IMR-90 (cell line): ENCODE data around the gene ZNF407. TPM values are rescaled to one million over a fixed set of nuclear protein-coding genes. Genes with fewer than 3 reads are reported as not detected.

Experiments
- ATAC-seq: fragments of 200-7000 bp; cut with Tn5 transposase; 2 replicates; pipeline ENCODE4 v1.9.1; 2020; ENCODE audit warnings: low read depth, mild to moderate bottlenecking, moderate library complexity
- BruUV-seq: library from RNA; stranded (reverse); fragments of 400-500 nt; replicated peaks from 2 replicates; lab custom pipeline; 2021; lab: Mats Ljungman, UMichigan
- CTCF ChIA-PET: fragments of 300-600 bp; formaldehyde crosslinking; extraction: SDS; loops from one replicate; lab custom pipeline; 2021; ENCODE audit warnings: antibody characterized with exemption; lab: Yijun Ruan, JAX
- POLR2A ChIA-PET: fragments of 300-600 bp; sonication (Branson Sonifier 250); formaldehyde crosslinking; loops from one replicate; lab custom pipeline; 2022; ENCODE audit warnings: antibody characterized with exemption; ENCODE audit not compliant: unreplicated experiment; lab: Charles Lee
- DNase-seq: peaks from one replicate; pipeline ENCODE4 v3.0.0; 2013
- H2AFZ ChIP-seq: replicated peaks from 2 replicates; pipeline ENCODE3; 2013; ENCODE audit warnings: low read length, mild to moderate bottlenecking; ENCODE audit not compliant: poor library complexity
- H2AK5ac ChIP-seq: 2 replicates; pipeline ENCODE4 v1.6.1; 2013; ENCODE audit warnings: low read depth, low read length, inconsistent platforms
- H2AK9ac ChIP-seq: replicated peaks from 2 replicates; pipeline ENCODE3; 2013; ENCODE audit warnings: mild to moderate bottlenecking, low read depth, low read length, moderate library complexity; ENCODE audit not compliant: poor library complexity
- H2BK120ac ChIP-seq: 2 replicates; pipeline ENCODE4 v1.6.1; 2013; ENCODE audit warnings: low read depth, low read length, inconsistent platforms
- H2BK15ac ChIP-seq: 3 replicates; pipeline ENCODE4 v1.6.1; 2013; ENCODE audit warnings: low read depth, low read length, inconsistent platforms
- H2BK20ac ChIP-seq: 2 replicates; pipeline ENCODE4 v1.6.1; 2013; ENCODE audit warnings: low read depth, mild to moderate bottlenecking, inconsistent platforms, low read length, moderate library complexity
- H2BK5ac ChIP-seq: 2 replicates; pipeline ENCODE4 v1.6.1; 2013; ENCODE audit warnings: mild to moderate bottlenecking, low read depth, low read length, inconsistent platforms; ENCODE audit not compliant: poor library complexity, severe bottlenecking
- H3K14ac ChIP-seq: replicated peaks from 2 replicates; pipeline ENCODE4 v1.6.1; 2013; ENCODE audit warnings: low read depth, low read length, inconsistent platforms
- H3K18ac ChIP-seq: 2 replicates; pipeline ENCODE4 v1.6.1; 2013; ENCODE audit warnings: low read depth, low read length, control low read depth
- H3K23ac ChIP-seq: 2 replicates; pipeline ENCODE4 v1.6.1; 2013; ENCODE audit warnings: low read depth, low read length, inconsistent platforms
- H3K27ac ChIP-seq: 2 replicates; pipeline ENCODE4 v1.5.1; 2013; ENCODE audit warnings: mild to moderate bottlenecking, control low read depth, low read length; ENCODE audit not compliant: insufficient read depth
- H3K27me3 ChIP-seq: 2 replicates; pipeline ENCODE4 v1.6.1; 2013; ENCODE audit warnings: low read length; ENCODE audit not compliant: control insufficient read depth, insufficient read depth
- H3K36me3 ChIP-seq: 2 replicates; pipeline ENCODE4 v1.6.1; 2013; ENCODE audit warnings: low read length, mixed read lengths; ENCODE audit not compliant: control insufficient read depth, insufficient read depth
- H3K4ac ChIP-seq: 2 replicates; pipeline ENCODE4 v1.6.1; 2013; ENCODE audit warnings: low read depth, low read length, inconsistent platforms
- H3K4me1 ChIP-seq: 2 replicates; pipeline ENCODE4 v1.6.1; 2013; ENCODE audit warnings: low read length, mixed read lengths; ENCODE audit not compliant: control insufficient read depth, insufficient read depth
- H3K4me2 ChIP-seq: 2 replicates; pipeline ENCODE4 v1.6.1; 2013; ENCODE audit warnings: low read depth, mild to moderate bottlenecking, control low read depth, low read length, moderate library complexity
- H3K4me3 ChIP-seq: 2 replicates; pipeline ENCODE4 v1.5.1; 2013; ENCODE audit warnings: low read depth, mild to moderate bottlenecking, control low read depth, low read length, moderate library complexity; ENCODE audit not compliant: insufficient read depth
- H3K56ac ChIP-seq: 2 replicates; pipeline ENCODE4 v1.6.1; 2013; ENCODE audit warnings: low read length, inconsistent platforms; ENCODE audit not compliant: insufficient read depth; ENCODE audit errors: extremely low read depth
- H3K79me1 ChIP-seq, 2 experiments: 2 replicates each; pipeline ENCODE4 v1.6.1; 2013; ENCODE audit warnings: low read length in 2 of 2, inconsistent platforms in 1 of 2, low read depth in 1 of 2
- H3K9ac ChIP-seq: 2 replicates; pipeline ENCODE4 v1.6.1; 2013; ENCODE audit warnings: low read depth, low read length, control low read depth
- H3K9me1 ChIP-seq: 2 replicates; pipeline ENCODE4 v1.6.1; 2013; ENCODE audit warnings: low read length, inconsistent platforms; ENCODE audit not compliant: insufficient read depth
- H3K9me3 ChIP-seq: 2 replicates; pipeline ENCODE4 v1.6.1; 2013; ENCODE audit warnings: low read length; ENCODE audit not compliant: control insufficient read depth, insufficient read depth
- H4K20me1 ChIP-seq: 2 replicates; pipeline ENCODE4 v1.6.1; 2013; ENCODE audit warnings: low read length, inconsistent platforms; ENCODE audit not compliant: insufficient read depth
- H4K5ac ChIP-seq: 2 replicates; pipeline ENCODE4 v1.6.1; 2013; ENCODE audit warnings: mild to moderate bottlenecking, low read depth, low read length, control low read depth
- H4K8ac ChIP-seq, 2 experiments: 2 replicates each; pipeline ENCODE4 v1.6.1; 2013; ENCODE audit warnings: low read depth in 2 of 2, low read length in 2 of 2, control low read depth in 1 of 2, inconsistent platforms in 1 of 2
- H4K91ac ChIP-seq: 2 replicates; pipeline ENCODE4 v1.6.1; 2013; ENCODE audit warnings: low read depth, low read length, inconsistent platforms; ENCODE audit not compliant: insufficient read depth
- CHD1 ChIP-seq: IDR thresholded peaks from 2 replicates; pipeline ENCODE4 v1.6.1; 2012; ENCODE audit warnings: low read depth, low read length, improper control_type of control experiment
- CTCF ChIP-seq: conservative IDR thresholded peaks from 2 replicates; pipeline ENCODE4 v1.5.1; 2012; ENCODE audit warnings: mild to moderate bottlenecking, low read depth, low read length, improper control_type of control experiment
- ELK1 ChIP-seq: fragments of 150-350 bp; IDR thresholded peaks from 2 replicates; pipeline ENCODE4 v1.6.1; 2016; ENCODE audit warnings: low read depth, mild to moderate bottlenecking, low read length, moderate library complexity, borderline replicate concordance
- FOS ChIP-seq: fragments of 150-350 bp; IDR thresholded peaks from 2 replicates; pipeline ENCODE4 v1.6.1; 2016; ENCODE audit warnings: low read depth, low read length
- MAFK ChIP-seq: IDR thresholded peaks from 2 replicates; pipeline ENCODE4 v1.6.1; 2012; ENCODE audit warnings: low read depth, low read length, improper control_type of control experiment
- RCOR1 ChIP-seq: IDR thresholded peaks from 2 replicates; pipeline ENCODE4 v1.6.1; 2012; ENCODE audit warnings: mild to moderate bottlenecking, low read length, improper control_type of control experiment; ENCODE audit not compliant: insufficient replicate concordance
- USF2 ChIP-seq: fragments of 150-350 bp; IDR thresholded peaks from 2 replicates; pipeline ENCODE4 v1.6.1; 2017; ENCODE audit warnings: mild to moderate bottlenecking, antibody characterized with exemption, low read length, low read depth
- WGBS, 2 experiments: methylation state at CpG; one replicate each; pipeline versions ENCODE4 v1.1.5 to v1.1.7; 2013; ENCODE audit warnings: missing lambda C conversion rate in 2 of 2; ENCODE audit not compliant: insufficient read length in 1 of 2; ENCODE audit errors: extremely low coverage in 2 of 2; 5-methylcytosine and 5-hydroxymethylcytosine counted together
- dilution Hi-C: fragments of 300-500 bp; cut with HindIII; formaldehyde crosslinking; loops from one replicate; pipeline ENCODE4 v1.14.3; 2018; ENCODE audit warnings: low sequenced_read_pairs; ENCODE audit not compliant: unreplicated experiment
- in situ Hi-C: fragments of 300-500 bp; cut with MboI; formaldehyde crosslinking; loops from 3 replicates; pipeline ENCODE4 v1.14.3; 2019; ENCODE audit warnings: low sequenced_read_pairs, inconsistent platforms, mixed read lengths
- intact Hi-C: fragments of 100-400 bp; cut with micrococcal nuclease; formaldehyde crosslinking; loops from 2 replicates; pipeline ENCODE4 v1.10.0; 2022
- polyA plus RNA-seq, 3 experiments: library from polyadenylated mRNA; depleted of rRNA; stranded (reverse); fragments of >200 nt; gene quantifications; 2 replicates each; pipeline ENCODE4 v1.2.3, GENCODE V29; 2012; ENCODE audit warnings: low replicate concordance in 1 of 3
- total RNA-seq: library from RNA; depleted of rRNA; stranded (reverse); fragments of >200 nt; gene quantifications from 2 replicates; pipeline ENCODE4 v1.2.3, GENCODE V29; 2012

ZNF407 gene
- total and polyA plus RNA-seq, 2 of the 4 experiments (the other 2 are of a cell fraction): 3.1 to 20.1 TPM

- Histone ChIP-seq H3K56ac (no peak overlapping the region), H2BK120ac (no peak overlapping the region), H3K9me3 (no peaks in the 10 kb centered on the region), H4K8ac (no peak overlapping the region), H2AFZ (no peak overlapping the region), H3K27ac (peak overlapping the region; percentile 55; the same call in 1 of the 2 replicates), H2BK20ac (no peak overlapping the region), H3K18ac (peak overlapping the region; percentile 82; the same call in 1 of the 2 replicates), H2BK15ac (no peak overlapping the region), H3K14ac (no peak overlapping the region), H2AK9ac (no peak overlapping the region), H3K27me3 (no peaks in the 10 kb centered on the region), H3K79me1 (peaks cover 0 to 5% of the 10 kb centered on the region in 2 experiments; a peak in 1 of 4 replicates), H3K36me3 (no peaks in the 10 kb centered on the region; the same call in 1 of the 2 replicates), H3K4ac (no peak overlapping the region), H3K23ac (no peak overlapping the region), H4K91ac (no peak overlapping the region), H3K4me3 (no peak overlapping the region), H3K4me2 (peak overlapping the region; percentile 35; the same call in 1 of the 2 replicates), H2BK5ac (peak overlapping the region; percentile 83), H3K9ac (no peak overlapping the region), H3K9me1 (peaks cover 9% of the 10 kb centered on the region), H3K4me1 (peaks cover 7% of the 10 kb centered on the region), H2AK5ac (no peak overlapping the region), H4K5ac (peak overlapping the region; percentile 80), H4K20me1 (no peaks in the 10 kb centered on the region)
- dilution Hi-C loops: no loop called here
- in situ Hi-C loops: no loop called here
- ATAC-seq (peak; percentile 87), DNase-seq (peak; percentile 85)
- ChIA-PET POLR2A (interaction anchor here (0.6 kb wide), 1 partner anchor 1183 kb away, joined by 7 read pairs; no protein-coding TSS in a partner anchor), CTCF (interaction anchor here (0.5 to 1.0 kb wide), 3 partner anchors 186 to 348 kb away, joined by 3 to 4 read pairs (median 3); no protein-coding TSS in a partner anchor)
- no TSS peak for BruUV-seq
- no peak for TF ChIP-seq ELK1
- TF ChIP-seq FOS: 0 out of 2 replicates have a peak, but pooled peaks have one; percentile 16
- no peak for TF ChIP-seq RCOR1
- no peak for TF ChIP-seq CHD1
- 0 out of 2 replicates have a peak, but pooled peaks have one; percentile 1 for TF ChIP-seq MAFK
- no peak for TF ChIP-seq CTCF
- TF ChIP-seq USF2: no peak
- no CpG with 5 or more reads among the region's 5 CpGs for WGBS, 2 experiments
- intact Hi-C loops: loop anchor here (5.0 kb wide), 1 partner anchor 309 kb away; the partner anchor contains the start of gene PTGR3
Measured at GRCh38 chr18:74897971-74898657, 300.4 kb downstream of the ZNF407 start.
